Mucosa of rectum (tissue), 2 donors: ENCODE measurements around the gene PARD3B.

Source experiments
- H3K27ac ChIP-seq, 2 donors: one replicate each; pipeline ENCODE4 v1.7.0; 2013; ENCODE audit warnings: inconsistent platforms in 2 of 2, low read depth in 2 of 2, low read length in 2 of 2
- H3K27me3 ChIP-seq, 2 donors: one replicate each; pipeline ENCODE4 v1.7.0; 2013; ENCODE audit warnings: low read length in 2 of 2; ENCODE audit not compliant: control insufficient read depth in 2 of 2, insufficient read depth in 2 of 2
- H3K36me3 ChIP-seq, 2 donors: one replicate each; pipeline ENCODE4 v1.7.0; 2013; ENCODE audit warnings: low read length in 2 of 2; ENCODE audit not compliant: control insufficient read depth in 2 of 2, insufficient read depth in 2 of 2
- H3K4me1 ChIP-seq, 2 donors: one replicate each; pipeline ENCODE4 v1.7.0; 2013; ENCODE audit warnings: low read length in 2 of 2, mild to moderate bottlenecking in 1 of 2; ENCODE audit not compliant: control insufficient read depth in 2 of 2, insufficient read depth in 2 of 2
- H3K4me3 ChIP-seq, 2 donors: one replicate each; pipeline ENCODE4 v1.7.0; 2013; ENCODE audit warnings: low read length in 2 of 2
- H3K9ac ChIP-seq, 2 donors: one replicate each; pipeline ENCODE4 v1.7.0; 2013; ENCODE audit warnings: low read length in 2 of 2, low read depth in 1 of 2, mild to moderate bottlenecking in 1 of 2
- H3K9me3 ChIP-seq, 2 donors: one replicate each; pipeline ENCODE4 v1.7.0; 2013; ENCODE audit warnings: low read length in 2 of 2; ENCODE audit not compliant: control insufficient read depth in 2 of 2
- donor health status: healthy.
- donor health status: Normal muscosa, but diverticular disease.

The PARD3B gene

DNA sequence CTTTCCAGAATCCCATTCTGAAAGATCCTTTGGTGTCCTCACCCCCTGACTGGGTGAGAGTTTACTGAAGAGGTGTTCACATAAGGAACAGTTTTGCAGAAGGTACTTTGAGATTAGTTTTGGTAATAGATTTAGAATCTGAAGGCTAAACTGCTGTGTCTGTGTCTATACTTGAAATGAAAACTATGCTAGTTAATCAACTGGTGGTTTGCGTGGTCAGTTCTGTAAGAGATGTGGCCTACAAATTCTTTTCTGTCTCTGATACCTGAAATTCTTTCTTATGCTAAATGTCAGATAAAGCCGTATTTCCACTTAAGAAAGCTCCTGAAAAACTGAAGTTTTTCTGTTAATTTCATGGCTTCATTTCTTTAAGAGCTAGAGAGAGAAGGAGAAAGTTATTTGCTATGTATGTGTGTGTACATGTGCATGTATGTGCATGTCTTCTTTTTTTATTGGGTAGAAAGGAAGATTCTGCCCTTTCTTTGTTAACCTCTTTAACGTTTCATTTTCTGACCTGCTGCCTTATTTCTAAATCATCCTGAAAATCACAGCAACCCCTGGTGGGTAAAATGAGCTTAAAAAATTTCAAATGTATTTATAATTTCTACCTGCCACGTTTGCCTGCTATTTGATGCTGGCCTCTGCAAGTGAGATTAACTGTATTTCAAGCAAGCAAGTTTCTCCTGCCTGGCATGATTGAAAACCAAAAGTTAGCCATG is 585.0 kb downstream of the PARD3B start:
- Histone ChIP-seq H3K27me3 (no peaks in the 10 kb centered on the region), H3K9me3 (no peaks in the 10 kb centered on the region), H3K27ac (no peak overlapping the region)

GRCh38 chr2:205133544-205133943 is 588.3 kb downstream of the PARD3B start:
- no peaks in the 10 kb centered on the region for H3K36me3 ChIP-seq
- H3K9me3 ChIP-seq: no peaks in the 10 kb centered on the region
- H3K4me3 ChIP-seq: no peak overlapping the region
- H3K4me1 ChIP-seq: no peaks in the 10 kb centered on the region
- H3K27me3 ChIP-seq: no peaks in the 10 kb centered on the region
- H3K9ac ChIP-seq: no peak overlapping the region
- no peak overlapping the region for H3K27ac ChIP-seq

More for the DNA sequence above, 585.0 kb downstream of the PARD3B start:
- no peaks in the 10 kb centered on the region for H3K36me3 ChIP-seq
- H3K4me1 ChIP-seq: no peaks in the 10 kb centered on the region
- no peak overlapping the region for H3K9ac ChIP-seq
- H3K4me3 ChIP-seq: no peak overlapping the region

DNA sequence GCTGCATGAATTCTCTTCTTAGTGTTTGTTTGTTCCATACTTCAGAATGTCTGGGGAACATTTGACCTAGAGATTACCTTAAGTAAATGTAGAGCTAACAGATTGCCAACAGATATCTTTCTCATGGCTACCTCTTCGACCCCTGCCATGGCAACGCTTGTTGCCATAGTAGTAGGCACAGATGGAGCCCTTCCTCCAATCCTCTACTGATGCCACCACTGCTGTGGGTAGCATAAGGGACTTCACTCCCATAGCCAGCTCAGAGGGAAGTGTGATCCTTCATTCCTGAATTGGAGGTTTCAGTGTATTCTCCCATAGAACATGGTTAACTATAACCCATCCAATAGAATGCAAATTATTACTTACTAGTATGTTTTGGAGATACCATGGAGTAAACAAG is 593.5 kb downstream of the PARD3B start:
- Histone ChIP-seq H3K4me1 (no peaks in the 10 kb centered on the region), H3K4me3 (no peak overlapping the region), H3K9ac (no peak overlapping the region), H3K9me3 (no peaks in the 10 kb centered on the region), H3K36me3 (no peaks in the 10 kb centered on the region), H3K27me3 (no peaks in the 10 kb centered on the region), H3K27ac (no peak overlapping the region)

DNA sequence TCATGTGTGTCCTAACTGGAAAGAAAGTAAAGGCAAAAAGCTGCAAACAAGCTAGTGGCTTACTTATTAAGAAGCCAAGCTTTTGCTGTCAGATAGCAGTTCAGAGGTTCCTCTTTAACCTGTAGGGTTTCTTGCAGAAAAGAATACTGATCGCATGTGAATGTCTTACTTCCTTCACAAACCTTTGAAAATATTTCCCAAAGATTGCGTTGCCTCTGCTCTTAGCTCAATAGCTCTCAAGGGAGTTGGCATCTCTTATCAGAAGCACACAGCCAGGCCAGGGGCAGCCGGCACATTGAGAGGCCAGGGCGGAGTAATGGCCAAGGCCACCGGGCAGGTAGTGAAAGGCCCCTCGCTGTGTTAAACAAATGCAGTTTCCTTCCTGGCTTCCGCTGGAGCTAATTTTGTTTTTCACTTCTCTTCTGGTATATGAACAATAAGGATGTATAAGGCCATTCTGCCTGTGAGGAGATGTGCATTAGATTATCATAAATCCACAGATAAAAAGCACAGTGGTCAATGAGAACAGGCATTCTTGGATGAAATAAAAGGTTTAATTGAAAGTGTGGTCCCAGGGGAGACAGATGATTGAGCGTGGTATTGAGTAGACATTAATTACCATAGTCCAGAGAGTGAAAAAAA is 594.7 kb downstream of the PARD3B start:
- no peaks in the 10 kb centered on the region for H3K9me3 ChIP-seq
- no peaks in the 10 kb centered on the region for H3K36me3 ChIP-seq
- H3K4me3 ChIP-seq: no peak overlapping the region
- no peaks in the 10 kb centered on the region for H3K27me3 ChIP-seq
- no peak overlapping the region for H3K27ac ChIP-seq
- no peak overlapping the region for H3K9ac ChIP-seq
- no peaks in the 10 kb centered on the region for H3K4me1 ChIP-seq

DNA sequence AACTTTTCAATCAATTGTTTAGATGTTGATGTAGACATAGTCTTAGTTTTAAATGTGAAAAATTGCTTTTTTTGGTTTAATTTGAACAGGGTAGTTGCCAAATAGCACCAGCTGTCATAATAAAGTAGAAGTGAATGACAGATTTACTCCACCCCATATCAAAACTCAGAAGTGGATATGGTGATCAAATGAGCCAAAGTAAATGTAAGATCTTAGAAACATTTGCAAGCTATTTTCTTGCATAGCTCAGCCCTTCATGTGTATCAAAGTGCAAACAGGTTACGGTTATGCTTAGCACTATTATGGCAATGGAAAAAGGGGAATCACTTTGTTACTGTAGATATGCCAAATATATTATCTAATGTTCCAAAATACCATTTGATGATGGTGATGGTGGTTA is 596.1 kb downstream of the PARD3B start:
- H3K4me1 ChIP-seq: no peaks in the 10 kb centered on the region
- H3K36me3 ChIP-seq: no peaks in the 10 kb centered on the region
- H3K9ac ChIP-seq: no peak overlapping the region
- no peaks in the 10 kb centered on the region for H3K9me3 ChIP-seq
- H3K27ac ChIP-seq: no peak overlapping the region
- H3K27me3 ChIP-seq: no peaks in the 10 kb centered on the region
- no peak overlapping the region for H3K4me3 ChIP-seq

- Histone ChIP-seq H3K27ac (no peak overlapping the region), H3K9me3 (no peaks in the 10 kb centered on the region), H3K36me3 (no peaks in the 10 kb centered on the region), H3K4me3 (no peak overlapping the region), H3K9ac (no peak overlapping the region), H3K27me3 (no peaks in the 10 kb centered on the region), H3K4me1 (no peaks in the 10 kb centered on the region)
Measured at GRCh38 chr2:205145888-205146287, 600.6 kb downstream of the PARD3B start.

- no peak overlapping the region for H3K4me3 ChIP-seq
- no peaks in the 10 kb centered on the region for H3K27me3 ChIP-seq
- H3K9ac ChIP-seq: no peak overlapping the region
- no peaks in the 10 kb centered on the region for H3K9me3 ChIP-seq
- no peak overlapping the region for H3K27ac ChIP-seq
- no peaks in the 10 kb centered on the region for H3K36me3 ChIP-seq
- H3K4me1 ChIP-seq: no peaks in the 10 kb centered on the region
Measured at GRCh38 chr2:205148755-205149154, 603.5 kb downstream of the PARD3B start.

GRCh38 chr2:205156457-205156856 is 611.2 kb downstream of the PARD3B start:
- Histone ChIP-seq H3K36me3 (peaks cover 0 to 3% of the 10 kb centered on the region in 2 donors), H3K9me3 (no peaks in the 10 kb centered on the region), H3K4me1 (no peaks in the 10 kb centered on the region), H3K27ac (no peak overlapping the region), H3K27me3 (no peaks in the 10 kb centered on the region), H3K4me3 (no peak overlapping the region), H3K9ac (no peak overlapping the region)

GRCh38 chr2:205158404-205158803 is 613.1 kb downstream of the PARD3B start:
- H3K27me3 ChIP-seq: no peaks in the 10 kb centered on the region
- no peaks in the 10 kb centered on the region for H3K4me1 ChIP-seq
- H3K4me3 ChIP-seq: no peak overlapping the region
- no peak overlapping the region for H3K27ac ChIP-seq
- H3K9ac ChIP-seq: no peak overlapping the region
- peaks cover 0 to 3% of the 10 kb centered on the region in 2 donors for H3K36me3 ChIP-seq
- no peaks in the 10 kb centered on the region for H3K9me3 ChIP-seq

DNA sequence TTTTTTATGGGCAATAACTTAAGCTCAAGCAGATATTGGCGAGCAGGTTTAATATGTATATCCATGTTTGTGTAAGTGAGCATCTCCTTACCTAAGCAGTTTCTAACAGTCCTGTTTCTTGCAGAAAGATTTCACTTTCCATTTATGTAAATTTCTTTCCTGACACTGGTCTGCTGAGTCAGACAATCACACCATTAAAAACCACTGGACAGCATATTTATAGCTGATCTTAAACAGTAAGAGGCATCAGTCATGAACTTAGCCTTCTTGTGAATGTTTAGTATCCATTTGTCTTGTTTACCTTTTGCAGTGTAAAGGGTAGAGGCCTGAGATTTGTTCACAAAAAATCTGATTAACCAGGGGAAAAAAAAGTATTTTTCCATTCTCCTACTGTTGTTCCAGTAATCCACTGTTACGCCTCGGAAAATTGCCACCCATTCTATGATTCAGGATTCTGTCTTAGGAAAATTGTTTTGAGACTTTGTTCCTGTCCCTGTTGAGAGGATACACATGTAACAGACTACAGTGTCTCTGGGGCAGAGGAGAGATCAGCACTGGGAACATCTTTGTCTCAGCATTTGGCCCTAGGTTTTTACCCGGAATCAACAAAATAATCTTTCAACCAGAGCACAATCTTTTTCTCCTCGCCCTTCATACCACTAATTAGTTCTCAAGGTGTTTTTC is 616.0 kb downstream of the PARD3B start:
- H3K9ac ChIP-seq: no peak overlapping the region
- H3K4me1 ChIP-seq: no peaks in the 10 kb centered on the region
- no peaks in the 10 kb centered on the region for H3K9me3 ChIP-seq
- no peak overlapping the region for H3K27ac ChIP-seq
- H3K36me3 ChIP-seq: peaks cover 0 to 3% of the 10 kb centered on the region in 2 donors
- H3K27me3 ChIP-seq: no peaks in the 10 kb centered on the region
- H3K4me3 ChIP-seq: no peak overlapping the region
